ENCODE measurements around the gene CLDN15.

The CLDN15 gene

GRCh38 chr7:101195884-101196283, 41.7 kb downstream of the CLDN15 start:
- no peak for DNase-seq

- no peak for DNase-seq
Observed at GRCh38 chr7:101189109-101189508, 48.5 kb downstream of the CLDN15 start.

- DNase-seq: no peak
Observed at GRCh38 chr7:101186844-101187428, 50.7 kb downstream of the CLDN15 start.

GRCh38 chr7:101186194-101186593, 51.4 kb downstream of the CLDN15 start:
- no peak for DNase-seq

DNA sequence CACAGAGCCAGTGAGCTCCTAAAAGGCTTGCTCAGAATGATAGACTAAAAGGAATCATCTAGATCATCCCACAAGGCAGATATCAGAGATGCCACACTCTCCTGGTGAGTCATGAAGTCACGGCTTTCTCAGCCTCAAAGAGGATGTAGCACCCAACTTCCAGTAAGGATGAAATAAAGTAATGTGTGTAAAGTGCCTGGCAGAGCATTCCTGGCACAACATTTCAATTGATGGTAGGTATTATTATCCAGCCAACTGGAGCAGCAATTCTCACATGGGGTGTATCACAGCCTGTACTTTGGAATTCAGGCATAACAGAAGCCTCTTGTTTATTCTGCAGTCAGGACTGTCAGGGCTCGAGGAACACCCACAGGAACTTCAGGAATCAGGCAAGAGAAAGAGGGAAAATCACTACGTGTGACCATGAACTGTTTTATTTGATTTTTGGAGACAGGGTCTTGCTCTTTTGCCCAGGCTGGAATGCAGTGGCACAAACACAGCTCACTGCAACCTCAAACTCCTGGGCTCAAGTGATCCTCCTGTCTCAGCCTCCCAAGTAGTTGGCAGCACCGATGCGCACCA, 52.3 kb downstream of the CLDN15 start:
- DNase-seq: no peak

Data from activated T-cell treated with anti-CD3 and anti-CD28 coated beads, Interleukin-2, amount 50 U/mL, for 1 hour (primary cell).